ENCODE measurements around the gene NEDD8.
A peak's percentile ranks its signal among the peaks of the same experiment; 100 is the strongest.
"Not testable (repeated sequence)": the region's sequence is repeated elsewhere in the genome, so short reads cannot be mapped to it uniquely, and the experiment has no call there.

Gene NEDD8

GRCh38 chr14:24228902-24229301 is 3.3 kb downstream of the NEDD8 start:
- Mint-ChIP-seq H3K4me3 (peak overlapping the region; percentile 17), H3K27ac (no peak overlapping the region)

GRCh38 chr14:24226473-24226872 is 5.7 kb downstream of the NEDD8 start:
- no peaks in the 10 kb centered on the region for H3K9me3 Mint-ChIP-seq (ENCODE audit: low read depth)
- no peak overlapping the region for H3K27ac Mint-ChIP-seq
- no peaks in the 10 kb centered on the region for H3K27me3 Mint-ChIP-seq
- no peak overlapping the region for H3K4me3 Mint-ChIP-seq
- H3K4me1 Mint-ChIP-seq (ENCODE audit: low read depth) = peaks cover 25% of the 10 kb centered on the region
- no peaks in the 10 kb centered on the region for H3K36me3 Mint-ChIP-seq

More at GRCh38 chr14:24228902-24229301, 3.3 kb downstream of the NEDD8 start:
- Mint-ChIP-seq H3K27me3 (no peaks in the 10 kb centered on the region), H3K9me3 (ENCODE audit: low read depth) (no peaks in the 10 kb centered on the region), H3K36me3 (peaks cover 2% of the 10 kb centered on the region), H3K4me1 (ENCODE audit: low read depth) (peaks cover 32% of the 10 kb centered on the region)

- Mint-ChIP-seq H3K27me3 (no peaks in the 10 kb centered on the region), H3K9me3 (ENCODE audit: low read depth) (no peaks in the 10 kb centered on the region), H3K36me3 (peaks cover under 1% of the 10 kb centered on the region), H3K27ac (no peak overlapping the region), H3K4me1 (ENCODE audit: low read depth) (peaks cover 19% of the 10 kb centered on the region), H3K4me3 (no peak overlapping the region)
These were observed 7.5 kb downstream of the NEDD8 start for GRCh38 chr14:24224618-24225071.

GRCh38 chr14:24222987-24223386 is 9.2 kb downstream of the NEDD8 start:
- H3K9me3 Mint-ChIP-seq (ENCODE audit: low read depth); H3K27me3 Mint-ChIP-seq; H3K27ac Mint-ChIP-seq; H3K4me3 Mint-ChIP-seq; H3K36me3 Mint-ChIP-seq: not testable (repeated sequence)
- peaks cover 20% of the 10 kb centered on the region for H3K4me1 Mint-ChIP-seq (ENCODE audit: low read depth)

- H3K27ac Mint-ChIP-seq = no peak overlapping the region
- H3K9me3 Mint-ChIP-seq (ENCODE audit: low read depth) = no peaks in the 10 kb centered on the region
- H3K36me3 Mint-ChIP-seq = peaks cover 3% of the 10 kb centered on the region
- H3K4me3 Mint-ChIP-seq = no peak overlapping the region
- no peaks in the 10 kb centered on the region for H3K27me3 Mint-ChIP-seq
- H3K4me1 Mint-ChIP-seq (ENCODE audit: low read depth) = peaks cover 21% of the 10 kb centered on the region
These were observed 12.6 kb downstream of the NEDD8 start for GRCh38 chr14:24219521-24219920.

- Mint-ChIP-seq H3K36me3 (peaks cover 3% of the 10 kb centered on the region), H3K4me3 (no peak overlapping the region), H3K9me3 (ENCODE audit: low read depth) (no peaks in the 10 kb centered on the region), H3K27me3 (no peaks in the 10 kb centered on the region), H3K4me1 (ENCODE audit: low read depth) (peaks cover 24% of the 10 kb centered on the region), H3K27ac (no peak overlapping the region)
These were observed 13.1 kb downstream of the NEDD8 start for GRCh38 chr14:24219080-24219479.

GRCh38 chr14:24216876-24217275 is 15.3 kb downstream of the NEDD8 start:
- Mint-ChIP-seq H3K27ac (peak overlapping the region; percentile 10), H3K4me1 (ENCODE audit: low read depth) (peaks cover 41% of the 10 kb centered on the region)
- H3K36me3 Mint-ChIP-seq; H3K27me3 Mint-ChIP-seq; H3K4me3 Mint-ChIP-seq; H3K9me3 Mint-ChIP-seq (ENCODE audit: low read depth): not testable (repeated sequence)

GRCh38 chr14:24216345-24216699 is 15.8 kb downstream of the NEDD8 start:
- peak overlapping the region; percentile 92 for H3K27ac Mint-ChIP-seq
- H3K4me1 Mint-ChIP-seq (ENCODE audit: low read depth) = peaks cover 46% of the 10 kb centered on the region
- peaks cover 6% of the 10 kb centered on the region for H3K36me3 Mint-ChIP-seq
- no peaks in the 10 kb centered on the region for H3K9me3 Mint-ChIP-seq (ENCODE audit: low read depth)
- H3K4me3 Mint-ChIP-seq = peak overlapping the region; percentile 94
- no peaks in the 10 kb centered on the region for H3K27me3 Mint-ChIP-seq

- peaks cover 6% of the 10 kb centered on the region for H3K36me3 Mint-ChIP-seq
These were observed 16.4 kb downstream of the NEDD8 start, which contains the start of gene MDP1 for GRCh38 chr14:24215495-24216344. MDP1 (minus strand) TSS chr14:24216066; CDS start chr14:24215955, 111 bp downstream.

GRCh38 chr14:24213866-24214662 is 18.1 kb downstream of the NEDD8 start:
- H3K4me1 Mint-ChIP-seq (ENCODE audit: low read depth) = peaks cover 57% of the 10 kb centered on the region
- no peaks in the 10 kb centered on the region for H3K27me3 Mint-ChIP-seq
- peak overlapping the region; percentile 97 for H3K27ac Mint-ChIP-seq
- no peaks in the 10 kb centered on the region for H3K9me3 Mint-ChIP-seq (ENCODE audit: low read depth)
- peak overlapping the region; percentile 94 for H3K4me3 Mint-ChIP-seq
- peaks cover 5% of the 10 kb centered on the region for H3K36me3 Mint-ChIP-seq

More at GRCh38 chr14:24215495-24216344, 16.4 kb downstream of the NEDD8 start, which contains the start of gene MDP1:
- no peaks in the 10 kb centered on the region for H3K27me3 Mint-ChIP-seq
- peak within 1 kb of the TSS; percentile 92 for H3K27ac Mint-ChIP-seq
- H3K4me3 Mint-ChIP-seq = peak within 1 kb of the TSS; percentile 94
- H3K9me3 Mint-ChIP-seq (ENCODE audit: low read depth) = no peaks in the 10 kb centered on the region
- H3K4me1 Mint-ChIP-seq (ENCODE audit: low read depth) = peaks cover 50% of the 10 kb centered on the region

- Mint-ChIP-seq H3K27ac (peak within 1 kb of the TSS; percentile 97), H3K4me1 (ENCODE audit: low read depth) (peaks cover 60% of the 10 kb centered on the region), H3K9me3 (ENCODE audit: low read depth) (no peaks in the 10 kb centered on the region), H3K27me3 (no peaks in the 10 kb centered on the region), H3K4me3 (peak within 1 kb of the TSS; percentile 94), H3K36me3 (peaks cover 8% of the 10 kb centered on the region)
These were observed 19.0 kb downstream of the NEDD8 start, which contains the start of gene CHMP4A for GRCh38 chr14:24212924-24213865. CHMP4A (minus strand) TSS chr14:24213488; CDS start chr14:24213439, 49 bp downstream.

GRCh38 chr14:24211311-24211710 is 20.9 kb downstream of the NEDD8 start:
- Mint-ChIP-seq H3K9me3 (ENCODE audit: low read depth) (no peaks in the 10 kb centered on the region), H3K4me3 (peak overlapping the region; percentile 94), H3K27me3 (no peaks in the 10 kb centered on the region), H3K4me1 (ENCODE audit: low read depth) (peaks cover 70% of the 10 kb centered on the region), H3K27ac (peak overlapping the region; percentile 97), H3K36me3 (peaks cover 8% of the 10 kb centered on the region)

- Mint-ChIP-seq H3K27me3 (no peaks in the 10 kb centered on the region), H3K9me3 (ENCODE audit: low read depth) (no peaks in the 10 kb centered on the region), H3K4me3 (no peak overlapping the region), H3K4me1 (ENCODE audit: low read depth) (peaks cover 52% of the 10 kb centered on the region), H3K27ac (peak overlapping the region; percentile 74), H3K36me3 (peaks cover 15% of the 10 kb centered on the region)
These were observed 24.5 kb downstream of the NEDD8 start for GRCh38 chr14:24207625-24208024.

- Mint-ChIP-seq H3K4me3 (no peak overlapping the region), H3K9me3 (ENCODE audit: low read depth) (no peaks in the 10 kb centered on the region), H3K27me3 (no peaks in the 10 kb centered on the region), H3K36me3 (peaks cover 18% of the 10 kb centered on the region), H3K4me1 (ENCODE audit: low read depth) (peaks cover 50% of the 10 kb centered on the region), H3K27ac (peak overlapping the region; percentile 74)
These were observed 25.0 kb downstream of the NEDD8 start for GRCh38 chr14:24207104-24207551.

All from activated naive CD8-positive, alpha-beta T cell (primary cell).